NCI-H82 (cell line): Measurements from ENCODE around the gene GSTK1.
"Not testable (repeated sequence)": the region's sequence is repeated elsewhere in the genome, so short reads cannot be mapped to it uniquely, and the experiment has no call there.

ENCODE experiments used
- DNase-seq: peaks from one replicate; lab custom pipeline; 2025; lab: John Stamatoyannopoulos, UW

Gene GSTK1

GRCh38 chr7:143263266-143264195, at the start of gene GSTK1:
Gene GSTK1, plus strand, starts transcription at chr7:143263441. Its CDS starts 73 bp downstream, at chr7:143263514.
- peak; percentile 75 for DNase-seq

- DNase-seq, result not testable (repeated sequence)
These were observed 49.8 kb upstream of the GSTK1 start for GRCh38 chr7:143213478-143213877.

GRCh38 chr7:143214789-143215679, 48.2 kb upstream of the GSTK1 start:
- peak; percentile 94 for DNase-seq

- DNase-seq, result no peak
These were observed 47.1 kb upstream of the GSTK1 start for GRCh38 chr7:143216151-143216550.

- DNase-seq, result no peak
These were observed 46.6 kb upstream of the GSTK1 start for GRCh38 chr7:143216686-143217085.

- DNase-seq, result peak; percentile 46
These were observed 45.4 kb upstream of the GSTK1 start for GRCh38 chr7:143217806-143218205.

GRCh38 chr7:143221286-143221685, 42.0 kb upstream of the GSTK1 start:
- no peak for DNase-seq

GRCh38 chr7:143221737-143222136, 41.5 kb upstream of the GSTK1 start, which contains the start of gene TAS2R40:
Gene TAS2R40, plus strand, starts transcription at chr7:143222037. Its CDS starts 42 bp downstream, at chr7:143222079.
- no peak for DNase-seq

- no peak for DNase-seq
These were observed 40.5 kb upstream of the GSTK1 start for GRCh38 chr7:143222782-143223181.

GRCh38 chr7:143223784-143224183, 39.5 kb upstream of the GSTK1 start:
- DNase-seq, result no peak

- DNase-seq, result no peak
These were observed 38.2 kb upstream of the GSTK1 start for GRCh38 chr7:143225047-143225446.

- DNase-seq, result no peak
These were observed 35.4 kb upstream of the GSTK1 start for GRCh38 chr7:143227806-143228205.

- DNase-seq, result peak; percentile 28
These were observed 34.0 kb upstream of the GSTK1 start for GRCh38 chr7:143229054-143229790.

GRCh38 chr7:143230602-143231457, 32.4 kb upstream of the GSTK1 start:
- no peak for DNase-seq

- no peak for DNase-seq
These were observed 29.3 kb upstream of the GSTK1 start for GRCh38 chr7:143233816-143234532.

- DNase-seq, result no peak
These were observed 28.7 kb upstream of the GSTK1 start for GRCh38 chr7:143234533-143234875.

GRCh38 chr7:143235561-143235960, 27.7 kb upstream of the GSTK1 start:
- DNase-seq, result no peak

- no peak for DNase-seq
These were observed 26.7 kb upstream of the GSTK1 start for GRCh38 chr7:143236408-143236990.

GRCh38 chr7:143237366-143237765, 25.9 kb upstream of the GSTK1 start:
- DNase-seq, result no peak
